ENCODE measurements around the gene ZNF488. TPM values are rescaled to one million over a fixed set of nuclear protein-coding genes. Genes with fewer than 3 reads are reported as not detected.

ZNF488 gene
- total and polyA plus RNA-seq, 8 donors: 0.09 to 0.16 TPM; not detected in 6

DNA sequence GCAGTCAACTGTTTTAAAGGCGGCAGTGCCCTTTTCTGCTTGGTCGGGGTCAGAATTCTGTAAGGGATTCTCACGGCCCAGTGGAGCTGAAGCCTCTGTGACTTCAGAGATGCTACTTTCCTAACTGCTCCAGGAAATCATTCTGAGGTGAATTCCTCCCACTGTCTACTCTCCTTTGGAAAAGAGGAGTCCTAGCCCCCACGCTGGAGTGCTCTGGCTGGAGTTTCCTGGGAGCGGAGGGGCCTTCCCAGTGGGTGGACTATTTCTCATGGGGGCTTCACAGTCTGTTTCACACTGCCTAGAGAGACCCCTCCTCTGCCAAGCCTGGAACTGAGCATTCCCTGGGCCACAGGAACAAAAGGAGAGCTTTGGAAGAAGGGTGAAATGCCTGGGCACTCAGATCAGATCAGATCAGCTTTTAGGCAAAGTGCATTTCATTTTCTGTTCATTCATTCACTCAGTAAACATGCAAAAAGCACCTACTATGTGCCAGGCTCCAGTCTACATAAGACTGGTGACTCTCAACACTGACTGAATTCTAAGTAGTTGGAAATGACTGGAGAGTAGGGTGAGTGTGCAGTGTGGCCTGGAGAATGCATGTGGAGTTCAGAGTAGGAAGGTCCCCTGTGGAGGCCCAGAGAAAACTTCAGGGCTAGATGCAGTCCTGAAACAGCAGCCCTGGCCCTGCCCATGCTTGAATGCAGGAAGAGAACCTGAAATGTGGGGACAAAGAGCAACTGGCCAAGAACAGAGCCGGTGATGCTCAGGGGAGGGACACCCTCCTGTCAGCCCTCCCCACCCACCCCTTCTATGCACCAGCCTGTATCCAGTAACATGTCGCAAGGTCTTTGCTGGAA is 12.2 kb downstream of the ZNF488 start:
- Histone ChIP-seq H3K4me3 (no peak overlapping the region), H3K27ac (no peak overlapping the region), H3K27me3 (no peaks in the 10 kb centered on the region), H3K9me3 (no peaks in the 10 kb centered on the region), H3K36me3 (no peaks in the 10 kb centered on the region), H3K4me1 (no peaks in the 10 kb centered on the region)
- FAIRE-seq (no peak), ATAC-seq (no peak), DNase-seq (peak in 1 of 6 donors; percentile 3)
- intact Hi-C loops (cut with DNase I): no loop called here
- TF ChIP-seq, protein P1, sequence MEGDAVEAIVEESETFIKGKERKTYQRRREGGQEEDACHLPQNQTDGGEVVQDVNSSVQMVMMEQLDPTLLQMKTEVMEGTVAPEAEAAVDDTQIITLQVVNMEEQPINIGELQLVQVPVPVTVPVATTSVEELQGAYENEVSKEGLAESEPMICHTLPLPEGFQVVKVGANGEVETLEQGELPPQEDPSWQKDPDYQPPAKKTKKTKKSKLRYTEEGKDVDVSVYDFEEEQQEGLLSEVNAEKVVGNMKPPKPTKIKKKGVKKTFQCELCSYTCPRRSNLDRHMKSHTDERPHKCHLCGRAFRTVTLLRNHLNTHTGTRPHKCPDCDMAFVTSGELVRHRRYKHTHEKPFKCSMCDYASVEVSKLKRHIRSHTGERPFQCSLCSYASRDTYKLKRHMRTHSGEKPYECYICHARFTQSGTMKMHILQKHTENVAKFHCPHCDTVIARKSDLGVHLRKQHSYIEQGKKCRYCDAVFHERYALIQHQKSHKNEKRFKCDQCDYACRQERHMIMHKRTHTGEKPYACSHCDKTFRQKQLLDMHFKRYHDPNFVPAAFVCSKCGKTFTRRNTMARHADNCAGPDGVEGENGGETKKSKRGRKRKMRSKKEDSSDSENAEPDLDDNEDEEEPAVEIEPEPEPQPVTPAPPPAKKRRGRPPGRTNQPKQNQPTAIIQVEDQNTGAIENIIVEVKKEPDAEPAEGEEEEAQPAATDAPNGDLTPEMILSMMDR (IDR thresholded peaks at IDR 0.05): no peak
- 87 to 91% methylated on average over 7 of the region's 7 CpGs for WGBS, 2 donors

DNA sequence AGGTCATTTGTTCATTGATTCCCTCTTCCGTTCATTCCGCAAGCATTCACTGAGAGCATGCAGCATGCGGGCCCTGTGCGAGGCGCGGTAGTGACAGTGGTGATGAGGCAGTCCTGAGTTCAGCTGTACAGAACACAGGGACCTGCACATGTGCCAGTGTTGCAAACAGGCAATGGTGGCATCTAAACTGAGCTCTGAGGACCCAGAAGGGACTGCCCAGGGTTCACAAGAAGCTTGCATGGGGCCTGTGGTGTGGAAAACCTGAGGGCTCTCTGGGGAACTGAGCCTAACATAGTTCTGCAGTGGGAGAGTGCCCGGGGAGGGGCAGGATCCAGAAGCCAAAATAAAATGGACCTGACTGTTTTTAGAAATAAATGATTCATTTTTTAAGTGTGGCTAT is 13.2 kb downstream of the ZNF488 start:
- ATAC-seq: no peak
- intact Hi-C loops (cut with DNase I): no loop called here
- Histone ChIP-seq H3K36me3 (no peaks in the 10 kb centered on the region), H3K27ac (no peak overlapping the region), H3K4me1 (no peaks in the 10 kb centered on the region), H3K9me3 (no peaks in the 10 kb centered on the region), H3K4me3 (no peak overlapping the region), H3K27me3 (no peaks in the 10 kb centered on the region)
- WGBS, 2 donors: 95 to 96% methylated on average over 7 of the region's 7 CpGs
- FAIRE-seq: no peak
- TF ChIP-seq, protein P1 (IDR thresholded peaks at IDR 0.05): no peak
- DNase-seq: peak in 1 of 6 donors; percentile 3

DNA sequence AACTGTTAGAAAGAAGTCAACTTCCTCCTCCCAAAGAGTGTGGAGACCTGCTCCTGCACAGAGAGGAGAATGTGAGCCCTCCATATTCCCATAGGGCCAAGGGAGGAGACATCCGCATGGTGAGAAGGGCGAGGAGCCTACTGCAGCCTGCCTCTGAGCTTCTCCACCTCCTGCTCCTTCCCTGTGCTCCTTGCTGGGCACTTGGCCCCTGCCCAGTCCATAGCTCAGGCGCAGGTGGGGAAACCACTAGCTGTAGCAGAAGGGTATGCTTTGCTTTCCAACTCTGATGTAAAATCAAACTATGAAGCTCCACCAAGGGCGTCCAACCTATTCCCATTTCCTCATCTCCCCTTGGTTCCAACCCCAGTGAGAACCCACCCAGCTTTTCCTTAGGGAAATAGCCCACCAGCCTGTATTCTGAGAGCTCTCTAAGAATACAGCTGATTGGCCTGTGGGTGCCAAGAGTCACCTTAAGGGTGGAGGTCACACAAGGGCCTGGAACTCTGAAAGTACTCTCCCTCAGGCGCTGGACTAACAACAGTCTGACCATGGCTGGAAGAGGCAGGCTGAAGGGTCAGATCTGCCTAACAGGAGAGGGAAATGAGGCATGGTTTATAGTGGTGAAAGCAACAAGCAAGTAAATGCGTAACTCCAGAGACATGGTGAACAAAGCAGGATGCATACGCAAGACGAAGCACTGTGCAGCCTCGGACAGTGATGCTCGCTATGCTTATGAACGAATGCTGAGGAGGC is 13.9 kb downstream of the ZNF488 start:
- H3K36me3 ChIP-seq: no peaks in the 10 kb centered on the region
- no peaks in the 10 kb centered on the region for H3K9me3 ChIP-seq
- no peaks in the 10 kb centered on the region for H3K4me1 ChIP-seq
- peak in 1 of 6 donors; percentile 7 for DNase-seq
- no peak overlapping the region for H3K27ac ChIP-seq
- no peaks in the 10 kb centered on the region for H3K27me3 ChIP-seq
- no peak overlapping the region for H3K4me3 ChIP-seq
- no peak for ATAC-seq
- no peak for FAIRE-seq
- intact Hi-C loops (cut with DNase I): no loop called here
- 95 to 96% methylated on average over 11 of the region's 11 CpGs for WGBS, 2 donors
- TF ChIP-seq, protein P1 (IDR thresholded peaks at IDR 0.05): no peak

DNA sequence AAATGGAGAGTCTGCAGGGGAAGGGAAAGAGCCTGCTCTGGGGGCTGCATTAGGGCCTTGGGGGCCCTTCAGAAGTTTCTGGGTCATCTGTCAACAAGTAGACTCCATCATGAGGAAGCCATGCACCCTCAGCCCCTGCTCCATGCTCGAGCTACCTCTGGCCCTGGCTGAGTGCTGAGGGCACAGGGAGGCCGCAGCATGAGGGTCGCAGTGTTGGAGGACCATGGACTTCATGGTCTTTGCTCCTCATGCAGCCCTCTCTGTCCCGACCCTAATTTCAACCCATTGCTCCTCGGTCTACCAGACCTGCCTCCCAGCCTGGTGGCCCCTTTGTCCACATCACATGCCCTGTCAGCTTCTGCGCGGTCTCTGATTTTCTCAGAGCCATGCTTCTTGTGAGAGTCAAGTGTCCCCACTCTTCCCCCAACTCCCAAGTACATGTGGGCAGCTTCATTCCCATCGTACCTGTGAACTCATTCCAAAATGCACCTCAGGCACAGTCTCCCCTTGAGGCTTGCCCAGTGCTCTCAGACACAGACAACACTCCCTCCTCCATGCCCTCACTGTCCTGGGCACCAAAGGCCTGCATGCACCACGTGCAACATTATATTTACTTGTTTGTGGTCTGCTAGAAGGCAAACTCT is 14.7 kb downstream of the ZNF488 start:
- 71 to 86% methylated on average over 9 of the region's 9 CpGs for WGBS, 2 donors
- TF ChIP-seq, protein P1 (IDR thresholded peaks at IDR 0.05): no peak
- Histone ChIP-seq H3K9me3 (no peaks in the 10 kb centered on the region), H3K27me3 (no peaks in the 10 kb centered on the region), H3K36me3 (no peaks in the 10 kb centered on the region), H3K27ac (no peak overlapping the region), H3K4me1 (no peaks in the 10 kb centered on the region), H3K4me3 (no peak overlapping the region)
- ATAC-seq (no peak), DNase-seq (peak in 2 of 6 donors; percentile 5 to 31), FAIRE-seq (no peak)
- intact Hi-C loops (cut with DNase I): no loop called here
